Spleen (tissue), 11 donors: Measurements from ENCODE around the gene FSTL5. TPM values are rescaled to one million over a fixed set of nuclear protein-coding genes. Genes with fewer than 3 reads are reported as not detected.

ENCODE experiments used
- DNase-seq: peaks from one replicate; pipeline ENCODE4 v3.0.0-alpha.2; 2020
- H3K27ac ChIP-seq, 8 donors: fragments of 200-600 bp; sonication (generic) in 7 of 8; 1 replicate in 4 of 8; 2 replicates in 4 of 8; pipeline versions ENCODE4 v1.5.0 to v1.8.0; 2016 to 2021; ENCODE audit warnings: inconsistent platforms in 4 of 8, mild to moderate bottlenecking in 4 of 8, moderate library complexity in 1 of 8
- H3K27me3 ChIP-seq, 7 donors: fragments of 200-600 bp; sonication (generic) in 6 of 7; replicated peaks in 1 of 7; 1 replicate in 4 of 7; 2 replicates in 3 of 7; pipeline versions ENCODE4 v1.5.0 to v1.8.0; 2016 to 2021; ENCODE audit warnings: inconsistent platforms in 3 of 7, mild to moderate bottlenecking in 1 of 7
- H3K36me3 ChIP-seq, 6 donors: fragments of 200-600 bp; sonication (generic) in 5 of 6; 1 replicate in 4 of 6; 2 replicates in 2 of 6; pipeline versions ENCODE4 v1.5.0 to v1.8.0; 2016 to 2021; ENCODE audit warnings: inconsistent platforms in 2 of 6
- H3K4me1 ChIP-seq, 6 donors: fragments of 200-600 bp; sonication (generic) in 5 of 6; 1 replicate in 3 of 6; 2 replicates in 3 of 6; pipeline versions ENCODE4 v1.5.0 to v1.8.0; 2016 to 2021; ENCODE audit warnings: inconsistent platforms in 3 of 6
- H3K4me3 ChIP-seq, 8 donors: fragments of 200-600 bp; sonication (generic) in 7 of 8; 1 replicate in 4 of 8; 2 replicates in 4 of 8; pipeline versions ENCODE4 v1.5.0 to v1.8.0; 2016 to 2021; ENCODE audit warnings: inconsistent platforms in 4 of 8, mild to moderate bottlenecking in 4 of 8, moderate library complexity in 2 of 8
- H3K9me3 ChIP-seq, 8 donors: fragments of 200-600 bp; sonication (generic) in 7 of 8; 1 replicate in 4 of 8; 2 replicates in 4 of 8; pipeline versions ENCODE4 v1.5.0 to v1.8.0; 2016 to 2021; ENCODE audit warnings: inconsistent platforms in 4 of 8
- POLR2A ChIP-seq, 3 donors: fragments of 450-650 bp; IDR thresholded peaks; one replicate each; pipeline ENCODE4 v1.5.1; 2017; ENCODE audit warnings: antibody characterized with exemption in 3 of 3, mild to moderate bottlenecking in 1 of 3
- POLR2AphosphoS5 ChIP-seq, 3 donors: sonication (generic); formaldehyde crosslinking; IDR thresholded peaks; one replicate each; pipeline ENCODE4 v1.5.1; 2017; ENCODE audit warnings: antibody characterized with exemption in 3 of 3
- whole genome bisulfite sequencing, 5 donors: extraction: QIAGEN DNeasy Blood & Tissue Kit in 3 of 5; methylation state at CpG; one replicate each; pipeline versions ENCODE4 v1.1.5 to v1.1.7; 2013 to 2018; 5-methylcytosine and 5-hydroxymethylcytosine counted together
- intact Hi-C: fragments of 100-400 bp; cut with DNase I; formaldehyde crosslinking; loops from one replicate; pipeline ENCODE4 v1.15.0; 2023; ENCODE audit warnings: low total_unique reads
- polyA plus RNA-seq, 3 donors: library from polyadenylated mRNA; stranded (reverse); fragments of 200-250 nt; gene quantifications; one replicate each; pipeline ENCODE4 v1.2.1, GENCODE V29; 2013
- total RNA-seq, 7 donors: library from RNA; depleted of rRNA in 3 of 7; stranded (reverse); fragments of >200 nt in 3 of 7; fragmentation: NEBNext Ultra II Directional in 4 of 7; extraction: Animal tissue kit (Norgen Biotek cat#: 25700) in 4 of 7; gene quantifications; one replicate each; pipeline versions ENCODE4 v1.1.0 to v1.2.1, GENCODE V29; 2016 to 2021
- TF ChIP-seq, protein P1 (sequence below), 11 experiments: fragments of 200-600 bp in 7 of 11; fragments of 450-650 bp in 4 of 11; sonication (generic) in 4 of 11; IDR thresholded peaks in 8 of 11; conservative IDR thresholded peaks in 3 of 11; 1 replicate in 7 of 11; 2 replicates in 4 of 11; pipeline versions ENCODE4 v1.4.0 to v1.8.0; 2016 to 2021; ENCODE audit warnings: antibody characterized with exemption in 11 of 11, inconsistent platforms in 4 of 11, mild to moderate bottlenecking in 1 of 11
- donor health status: healthy with polysubstance abuse.
- donor health status: DM: no; HTN: no; CAD: no; lungs with moderate emphysema.
- donor health status: DM: no; HTN: no; CAD: no.
- donor health status: Bipolar disorder and iron deficiency.
- donor health status: healthy.
- donor health status: DM: no; HTN: no; CAD: no.
- donor health status: DM: yes; HTN: yes; CAD: no.

Gene FSTL5
- total and polyA plus RNA-seq, 10 donors, result 0.02 TPM; not detected in 9

DNA sequence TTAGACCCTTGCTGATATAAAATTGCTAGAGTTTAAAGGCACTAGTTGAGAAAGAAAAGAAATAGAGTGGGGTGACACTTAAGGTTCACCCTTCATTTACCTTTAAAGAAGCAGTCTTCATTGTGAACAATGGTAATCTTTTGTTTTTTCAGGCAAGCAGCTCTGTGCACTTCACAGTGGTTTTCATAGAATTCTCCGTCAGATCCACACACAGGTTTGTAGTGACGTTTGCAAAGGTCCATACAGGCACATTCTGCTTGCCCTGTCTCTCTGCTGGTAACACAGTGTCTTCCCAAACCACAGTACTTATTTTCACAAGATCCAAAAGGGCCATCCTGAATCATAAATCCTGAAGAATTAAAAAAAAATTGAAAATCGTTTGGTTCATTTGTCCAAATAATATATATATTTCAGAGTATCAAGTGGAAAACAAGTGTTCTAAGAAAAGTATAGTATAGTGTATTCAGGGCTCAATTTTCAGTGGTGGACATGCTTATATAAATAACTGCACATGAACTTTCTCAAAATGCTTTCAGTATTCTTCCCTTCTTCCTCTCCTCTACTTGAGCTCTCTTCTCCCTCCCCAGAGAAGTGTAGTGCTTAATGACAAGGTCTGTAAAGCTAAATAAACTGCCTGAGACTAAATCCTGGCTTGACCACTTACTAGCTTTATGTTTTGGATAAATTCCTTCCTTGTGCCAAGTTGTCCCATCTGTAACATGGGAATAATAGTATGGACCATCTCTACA, 243.3 kb downstream of the FSTL5 start:
- Histone ChIP-seq H3K27me3 (no peaks in the 10 kb centered on the region), H3K36me3 (no peaks in the 10 kb centered on the region), H3K4me1 (no peaks in the 10 kb centered on the region), H3K9me3 (no peaks in the 10 kb centered on the region), H3K4me3 (no peak overlapping the region), H3K27ac (no peak overlapping the region)
- no peak for DNase-seq
- intact Hi-C loops, result no loop called here
- WGBS, 5 donors, result 67 to 82% (median 71%) methylated on average over 3 of the region's 3 CpGs
- TF ChIP-seq POLR2A (IDR thresholded peaks at IDR 0.05), result no peak
- TF ChIP-seq POLR2AphosphoS5 (IDR thresholded peaks at IDR 0.05), result no peak
- TF ChIP-seq, protein P1, sequence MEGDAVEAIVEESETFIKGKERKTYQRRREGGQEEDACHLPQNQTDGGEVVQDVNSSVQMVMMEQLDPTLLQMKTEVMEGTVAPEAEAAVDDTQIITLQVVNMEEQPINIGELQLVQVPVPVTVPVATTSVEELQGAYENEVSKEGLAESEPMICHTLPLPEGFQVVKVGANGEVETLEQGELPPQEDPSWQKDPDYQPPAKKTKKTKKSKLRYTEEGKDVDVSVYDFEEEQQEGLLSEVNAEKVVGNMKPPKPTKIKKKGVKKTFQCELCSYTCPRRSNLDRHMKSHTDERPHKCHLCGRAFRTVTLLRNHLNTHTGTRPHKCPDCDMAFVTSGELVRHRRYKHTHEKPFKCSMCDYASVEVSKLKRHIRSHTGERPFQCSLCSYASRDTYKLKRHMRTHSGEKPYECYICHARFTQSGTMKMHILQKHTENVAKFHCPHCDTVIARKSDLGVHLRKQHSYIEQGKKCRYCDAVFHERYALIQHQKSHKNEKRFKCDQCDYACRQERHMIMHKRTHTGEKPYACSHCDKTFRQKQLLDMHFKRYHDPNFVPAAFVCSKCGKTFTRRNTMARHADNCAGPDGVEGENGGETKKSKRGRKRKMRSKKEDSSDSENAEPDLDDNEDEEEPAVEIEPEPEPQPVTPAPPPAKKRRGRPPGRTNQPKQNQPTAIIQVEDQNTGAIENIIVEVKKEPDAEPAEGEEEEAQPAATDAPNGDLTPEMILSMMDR (IDR thresholded peaks at IDR 0.05 in 8 of 11, conservative IDR thresholded peaks at IDR 0.05 in 3 of 11), result no peak

DNA sequence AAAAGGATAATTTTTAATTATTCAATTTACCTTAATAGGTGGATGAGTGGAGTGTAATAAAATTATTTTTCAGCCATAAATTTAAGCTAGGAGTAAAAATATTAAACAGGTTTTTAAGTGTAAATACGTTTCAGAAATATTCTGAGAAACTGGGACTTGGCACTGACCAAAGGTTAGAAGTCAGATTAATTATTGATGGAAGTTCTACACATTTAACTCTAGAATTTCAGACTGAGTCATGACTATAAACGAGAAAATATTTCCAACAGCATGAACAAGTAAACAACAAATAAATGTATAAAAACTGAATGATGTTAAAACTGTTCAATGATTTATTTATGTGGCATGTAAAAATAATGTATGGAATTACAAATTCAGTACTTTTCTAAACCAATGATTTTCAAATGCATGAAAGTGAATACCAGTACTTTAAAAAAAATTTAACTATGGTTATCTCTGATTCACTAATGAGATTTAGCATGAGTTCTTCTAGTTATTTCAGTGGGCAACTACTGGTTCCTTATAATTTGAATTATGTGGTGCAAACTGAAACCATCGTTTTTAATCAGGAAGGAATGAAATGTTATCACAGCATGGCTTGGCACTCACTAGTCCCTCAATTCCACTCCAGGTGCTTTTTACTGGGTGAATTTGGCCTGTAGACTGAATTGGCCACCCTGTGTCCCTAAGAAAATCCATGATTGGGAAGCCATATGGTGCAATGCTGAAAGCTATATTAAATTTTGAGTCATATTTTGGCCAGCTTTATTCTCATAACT, 244.2 kb downstream of the FSTL5 start:
- H3K4me1 ChIP-seq, result no peaks in the 10 kb centered on the region
- H3K9me3 ChIP-seq, result no peaks in the 10 kb centered on the region
- H3K27ac ChIP-seq, result no peak overlapping the region
- H3K27me3 ChIP-seq, result no peaks in the 10 kb centered on the region
- no peaks in the 10 kb centered on the region for H3K36me3 ChIP-seq
- DNase-seq, result no peak
- WGBS, 5 donors, result 44 to 65% (median 47%) methylated on average over 3 of the region's 3 CpGs
- TF ChIP-seq, protein P1 (IDR thresholded peaks at IDR 0.05 in 8 of 11, conservative IDR thresholded peaks at IDR 0.05 in 3 of 11), result no peak
- TF ChIP-seq POLR2AphosphoS5 (IDR thresholded peaks at IDR 0.05) (no peak), POLR2A (IDR thresholded peaks at IDR 0.05) (no peak)
- no peak overlapping the region for H3K4me3 ChIP-seq
- intact Hi-C loops, result no loop called here

DNA sequence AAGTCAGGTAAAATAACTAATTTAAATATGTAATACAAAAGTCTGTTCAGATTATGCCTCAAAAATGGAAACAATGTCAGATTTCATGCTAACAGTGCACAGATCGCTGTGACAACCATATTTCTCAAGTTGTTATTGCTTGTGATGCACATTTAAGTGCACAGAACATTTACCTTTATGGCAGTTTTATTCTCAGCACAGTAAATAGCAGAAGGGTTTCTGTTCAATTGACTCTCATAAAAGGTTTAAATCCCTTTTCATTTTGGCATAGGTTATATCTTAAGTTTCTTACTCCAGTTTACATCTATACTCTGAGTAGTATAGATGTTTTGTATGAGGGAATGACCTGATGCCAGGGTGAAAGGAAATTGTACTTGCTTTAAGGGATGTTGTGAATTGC, 247.8 kb downstream of the FSTL5 start:
- DNase-seq, result no peak
- Histone ChIP-seq H3K27ac (no peak overlapping the region), H3K9me3 (peaks cover 0 to 4% (median 0%) of the 10 kb centered on the region in 8 donors), H3K27me3 (no peaks in the 10 kb centered on the region), H3K4me1 (no peaks in the 10 kb centered on the region), H3K36me3 (no peaks in the 10 kb centered on the region), H3K4me3 (no peak overlapping the region)
- intact Hi-C loops, result no loop called here
- TF ChIP-seq POLR2A (IDR thresholded peaks at IDR 0.05) (no peak), POLR2AphosphoS5 (IDR thresholded peaks at IDR 0.05) (no peak)
- TF ChIP-seq, protein P1 (IDR thresholded peaks at IDR 0.05 in 8 of 11, conservative IDR thresholded peaks at IDR 0.05 in 3 of 11), result no peak
- 50 to 86% (median 60%) methylated on average over 1 of the region's 1 CpG for WGBS, 5 donors

DNA sequence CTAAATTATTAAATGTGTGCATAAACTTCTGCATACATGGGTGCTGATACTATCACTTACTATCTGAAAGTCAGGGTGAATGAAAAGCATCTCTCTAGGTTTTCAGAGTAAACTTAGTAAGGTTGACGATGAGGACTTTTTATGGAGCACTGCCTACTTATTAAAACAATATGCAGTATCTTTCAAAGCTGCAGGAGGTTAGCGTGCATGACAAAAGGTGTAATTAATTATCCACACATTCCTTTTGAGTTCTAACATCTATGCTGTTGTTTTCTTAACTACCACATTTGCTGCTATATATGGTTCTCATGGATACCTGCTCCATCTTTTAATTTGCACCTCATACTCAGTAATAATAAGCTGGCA, 256.2 kb downstream of the FSTL5 start:
- Histone ChIP-seq H3K9me3 (peaks cover 0 to 2% (median 0%) of the 10 kb centered on the region in 8 donors), H3K27ac (no peak overlapping the region), H3K36me3 (no peaks in the 10 kb centered on the region), H3K27me3 (no peaks in the 10 kb centered on the region), H3K4me3 (no peak overlapping the region), H3K4me1 (no peaks in the 10 kb centered on the region)
- TF ChIP-seq, protein P1 (IDR thresholded peaks at IDR 0.05 in 8 of 11, conservative IDR thresholded peaks at IDR 0.05 in 3 of 11), result no peak
- no peak for TF ChIP-seq POLR2AphosphoS5 (IDR thresholded peaks at IDR 0.05)
- no peak for TF ChIP-seq POLR2A (IDR thresholded peaks at IDR 0.05)
- intact Hi-C loops, result no loop called here
- WGBS, 5 donors, result 71 to 86% (median 84%) methylated on average over 2 of the region's 2 CpGs
- DNase-seq, result no peak
